ENCODE data around the gene ACKR2.

ACKR2 gene

DNA sequence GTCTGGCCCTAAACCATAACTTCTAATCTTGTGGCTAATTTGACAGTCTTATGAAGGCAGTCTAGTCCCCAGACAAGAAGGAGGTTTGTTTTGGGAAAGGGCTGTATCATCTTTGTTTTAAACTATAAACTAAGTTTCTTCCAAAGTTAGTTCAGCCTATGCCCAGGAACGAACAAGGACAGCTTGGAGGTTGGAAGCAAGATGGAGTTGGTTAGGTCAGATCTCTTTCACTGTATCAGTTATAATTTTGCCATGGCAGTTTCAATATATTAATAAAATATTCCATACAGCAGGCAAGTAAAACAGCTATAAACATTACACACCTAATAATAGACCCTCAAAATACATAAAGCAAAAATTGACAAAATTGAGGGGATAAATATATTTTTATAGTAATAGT, 83.6 kb downstream of the ACKR2 start:
- no peak for DNase-seq

DNA sequence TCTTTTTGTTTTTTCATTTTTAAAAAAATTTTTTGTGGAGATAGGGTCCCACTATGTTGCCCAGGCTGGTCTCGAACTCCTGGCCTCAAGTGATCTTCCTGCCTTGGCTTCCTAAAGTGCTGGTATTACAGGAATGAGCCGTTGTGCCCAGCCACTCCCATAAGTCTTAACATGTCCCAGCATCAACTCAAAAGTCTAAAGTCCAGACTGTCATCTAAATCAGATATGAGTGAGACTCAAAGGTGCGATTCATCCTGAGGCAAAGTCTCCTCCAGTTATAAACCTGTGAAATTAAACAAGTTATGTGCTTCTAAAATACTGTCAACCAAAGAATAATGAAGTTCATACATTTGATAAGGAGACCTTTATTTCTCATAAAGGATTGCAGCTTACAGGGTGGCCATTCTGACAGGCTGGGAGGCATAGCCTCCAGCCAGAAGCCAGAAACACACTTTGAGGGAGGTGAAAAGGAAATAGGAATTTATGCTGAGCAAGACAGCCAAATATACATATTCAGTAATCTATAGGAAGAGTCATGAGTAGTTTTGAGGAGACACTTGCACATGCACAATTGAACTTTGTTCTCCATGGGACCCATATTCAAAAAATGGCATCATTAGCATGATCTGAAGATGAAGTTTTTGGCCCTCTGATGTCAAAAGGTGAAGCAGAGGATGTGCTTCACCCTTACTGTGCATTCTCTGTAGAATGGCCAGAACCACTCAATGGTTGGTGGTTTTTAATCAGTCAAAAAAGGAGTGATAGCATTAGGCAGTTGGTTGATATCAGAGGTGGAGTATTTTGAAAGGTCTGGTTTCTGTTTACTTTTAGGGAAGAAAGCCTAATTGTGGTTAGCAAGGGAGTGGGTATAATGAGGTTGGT, 85.7 kb downstream of the ACKR2 start:
- DNase-seq: no peak

DNA sequence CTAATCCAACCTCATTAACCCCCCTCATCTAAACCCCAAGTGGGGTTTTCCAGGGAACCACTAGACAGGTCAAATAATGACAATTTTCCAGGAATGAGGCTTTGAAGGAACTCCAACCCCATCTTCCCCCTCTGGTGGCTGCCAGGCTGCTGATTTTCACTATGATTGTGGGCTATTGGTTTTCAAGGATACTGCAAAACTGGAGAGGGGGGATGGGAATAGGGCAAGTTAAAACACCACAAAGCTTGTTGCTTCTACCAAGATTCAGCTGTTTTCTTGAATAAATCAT, 86.3 kb downstream of the ACKR2 start:
- DNase-seq: no peak

DNA sequence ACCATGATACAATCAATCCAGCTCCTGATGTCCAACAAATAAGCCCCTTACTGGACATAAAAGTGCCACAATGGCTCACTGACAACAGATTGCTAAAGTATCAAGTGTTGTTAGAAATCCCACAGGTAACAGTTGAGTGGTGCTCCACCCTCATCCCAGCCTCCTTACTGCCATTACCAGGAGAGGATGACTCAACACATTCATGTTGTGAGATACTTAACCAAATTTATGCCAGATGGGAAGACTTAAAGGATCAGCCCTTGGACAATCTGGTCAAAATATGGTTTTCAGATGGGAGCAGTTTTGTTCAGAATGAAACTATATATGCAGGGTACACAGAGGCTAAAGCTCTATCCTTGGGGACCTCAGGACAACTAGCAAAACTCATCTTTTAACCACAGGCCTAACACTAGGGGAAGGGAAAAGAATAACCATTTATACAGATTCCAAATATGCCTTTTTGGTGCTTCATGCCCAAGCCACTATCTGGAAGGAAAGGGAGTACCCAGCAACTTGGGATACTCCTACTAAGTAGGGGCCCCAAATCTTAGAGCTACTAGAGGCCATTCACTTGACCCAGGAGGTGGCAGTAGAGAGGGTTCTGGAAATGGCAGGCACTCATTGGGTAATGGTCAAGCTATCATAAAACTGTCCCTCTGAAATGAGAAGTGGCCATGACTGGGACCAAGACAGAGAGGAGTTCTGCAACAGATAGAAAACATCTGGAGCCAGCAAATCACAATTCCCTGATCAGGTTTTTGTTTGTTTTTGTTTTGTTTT, 89.8 kb downstream of the ACKR2 start:
- DNase-seq: no peak

DNA sequence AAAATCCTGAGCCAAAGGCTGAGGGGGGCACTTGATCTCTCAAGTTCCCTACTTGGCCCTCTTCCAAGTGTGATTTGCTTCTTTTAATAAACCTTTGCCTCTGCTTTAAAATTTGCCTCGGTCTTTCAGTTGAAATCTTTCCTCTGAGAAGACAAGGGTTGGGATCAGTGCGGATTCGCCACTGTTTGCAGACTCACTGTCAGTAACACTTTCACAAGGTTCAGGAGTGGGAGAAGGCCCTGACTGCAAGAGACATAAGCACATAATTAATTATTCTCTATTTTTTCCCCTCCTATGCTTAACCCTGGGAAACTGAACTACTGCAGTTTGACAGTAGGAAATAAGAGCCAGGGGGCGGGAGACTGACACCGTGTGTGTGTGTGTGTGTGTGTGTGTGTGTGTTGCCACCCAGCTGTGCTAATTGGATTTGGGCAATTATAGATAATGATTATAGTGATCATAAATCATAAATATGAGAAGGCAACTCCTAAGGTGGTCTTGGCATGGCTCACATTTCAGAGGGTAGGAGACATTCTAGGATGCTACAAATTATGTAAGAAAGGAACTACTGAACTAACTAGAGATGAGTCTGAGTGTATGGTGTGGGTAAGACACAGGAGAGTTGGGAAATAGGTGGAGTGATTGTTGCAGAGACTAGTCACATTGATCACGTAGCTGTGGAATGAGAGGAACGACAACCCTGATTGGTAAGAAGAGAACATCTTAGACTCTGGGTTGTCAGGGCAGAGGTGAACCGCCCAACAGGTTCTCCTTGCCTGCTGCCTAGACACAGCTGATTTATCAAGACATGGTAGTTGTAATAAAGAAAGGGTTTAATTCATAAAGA, 91.2 kb downstream of the ACKR2 start:
- no peak for DNase-seq

DNA sequence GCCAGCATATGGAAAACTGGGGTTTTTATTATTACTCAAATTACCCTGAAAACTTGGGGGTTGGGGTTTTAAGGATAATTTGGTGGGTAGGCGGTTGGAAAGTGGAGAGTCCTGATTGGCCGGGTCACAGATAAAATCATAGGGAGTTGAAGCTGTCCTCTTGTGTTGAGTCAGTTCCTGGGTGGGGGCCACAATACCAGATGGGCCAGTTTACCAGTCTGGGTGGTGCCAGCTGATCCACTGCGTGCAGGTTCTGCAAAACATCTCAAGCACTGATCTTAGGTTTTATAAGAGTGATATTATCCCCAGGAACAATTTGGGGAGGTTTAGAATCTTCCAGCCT, 91.8 kb downstream of the ACKR2 start:
- DNase-seq: no peak

DNA sequence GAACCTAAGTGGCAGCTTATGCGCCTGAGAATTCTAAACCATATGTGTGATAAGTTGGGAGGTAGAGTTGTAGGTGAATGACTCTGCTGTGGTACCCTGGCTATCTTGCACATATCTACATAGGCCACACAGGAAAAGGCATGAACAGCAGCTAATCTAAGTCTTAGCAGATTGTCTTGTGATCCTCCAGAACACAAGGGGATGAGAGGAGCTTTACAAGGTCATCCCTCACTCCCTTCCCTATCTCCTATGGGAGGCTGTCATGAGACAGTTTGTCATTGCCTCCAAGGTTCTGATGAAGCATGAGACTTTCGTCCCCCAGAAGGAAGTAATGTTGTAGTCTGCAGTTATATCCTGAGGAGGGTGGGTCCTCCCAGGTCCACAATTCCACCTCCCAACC, 93.0 kb downstream of the ACKR2 start:
- DNase-seq: no peak

DNA sequence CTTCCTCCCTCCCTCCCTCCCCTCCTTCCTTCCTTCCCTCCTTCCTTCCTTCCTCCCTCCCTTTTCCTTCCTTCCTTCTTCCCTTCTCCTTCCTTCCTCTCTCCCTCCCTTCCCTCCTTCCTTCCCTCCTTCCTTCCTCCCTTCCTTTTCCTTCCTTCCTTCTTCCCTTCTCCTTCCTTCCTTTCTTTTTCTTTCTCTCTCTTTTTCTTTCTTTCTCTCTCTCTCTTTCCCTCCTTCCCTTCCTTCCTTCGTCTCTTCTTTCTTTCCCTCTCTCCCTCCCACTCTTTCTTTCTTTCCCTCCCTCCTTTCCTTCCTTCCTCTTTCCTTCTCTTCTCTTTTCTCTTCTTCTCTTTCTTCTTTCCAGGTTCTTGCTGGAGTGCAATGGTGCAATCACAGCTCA, 94.8 kb downstream of the ACKR2 start:
- DNase-seq: no peak

DNA sequence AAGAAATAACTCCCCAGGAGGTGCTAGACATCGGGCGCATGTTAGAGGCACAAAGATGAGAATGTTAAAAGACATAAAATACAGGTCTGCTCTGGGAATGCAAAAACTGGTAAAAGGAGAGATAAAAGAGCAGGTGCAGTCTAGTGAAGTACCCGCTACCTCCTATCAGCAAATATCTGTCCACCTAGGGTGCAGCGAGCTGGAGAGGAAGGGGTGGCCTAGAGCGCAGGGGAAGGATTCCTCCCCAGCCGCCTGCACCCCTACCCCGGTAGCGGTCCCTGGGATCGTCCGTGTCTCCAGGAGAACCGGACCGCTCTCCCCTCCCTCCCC, 96.5 kb downstream of the ACKR2 start:
- no peak for DNase-seq

DNA sequence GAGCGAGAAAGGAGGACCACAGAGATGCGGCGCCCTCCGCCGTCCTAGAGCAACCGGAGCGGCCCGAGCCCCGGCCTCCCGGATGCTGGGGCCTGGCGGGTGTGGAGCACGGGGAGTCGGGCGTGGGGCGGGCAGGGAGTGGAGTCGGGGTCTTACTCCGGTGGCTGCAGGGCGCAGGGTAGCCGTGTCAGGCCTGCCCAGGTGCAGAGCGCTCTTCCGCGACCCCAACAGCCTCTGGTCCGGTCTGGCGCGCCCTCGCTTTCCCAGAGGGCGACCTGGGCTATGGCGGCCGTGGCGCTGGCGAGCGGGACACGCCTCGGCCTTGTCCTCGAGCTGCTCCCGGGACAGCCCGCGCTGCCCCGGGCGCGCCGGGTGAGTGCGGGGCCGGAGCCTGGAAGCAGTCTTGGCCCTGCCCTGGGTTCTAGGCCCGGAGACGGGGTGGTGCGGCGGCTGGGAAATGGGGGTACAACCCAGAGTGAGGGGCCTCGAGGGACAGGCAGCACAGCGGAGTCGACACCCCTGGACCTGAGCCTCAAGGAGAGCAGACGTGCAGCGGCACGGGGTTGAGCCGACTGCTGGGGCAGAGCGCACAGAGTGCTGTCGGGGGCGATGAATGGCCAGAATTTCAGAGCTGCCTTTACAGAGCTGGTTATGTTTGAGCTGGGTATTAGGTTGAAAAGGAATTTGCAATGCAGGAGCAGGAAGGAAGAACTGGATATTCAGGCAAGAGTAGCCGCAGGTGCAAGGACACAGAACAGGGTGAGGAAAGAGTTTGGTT, 97.0 kb downstream of the ACKR2 start, which contains the start of gene ZNF662:
Gene ZNF662, plus strand, starts transcription at position 73 of the 778 bp plus-strand sequence. CDS start 1,973 bp downstream, outside the sequence.
- peak; percentile 51 for DNase-seq

DNA sequence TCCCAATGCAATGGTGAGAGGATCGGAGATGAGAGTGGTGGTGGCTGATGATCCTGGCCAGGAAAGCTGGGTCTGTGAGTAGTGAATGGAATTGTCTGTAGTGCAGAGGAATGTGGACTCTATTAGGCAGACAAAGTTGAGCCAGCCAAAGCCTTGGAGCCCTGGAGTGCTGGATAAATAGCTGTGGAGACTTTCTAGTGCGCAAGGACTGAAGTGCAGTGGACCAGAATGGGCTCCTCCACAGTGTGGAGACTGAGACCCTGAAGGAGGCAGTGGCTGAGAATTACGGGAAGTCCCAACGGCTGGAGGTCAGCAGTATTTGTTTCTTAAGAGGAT, 97.6 kb downstream of the ACKR2 start:
- DNase-seq: no peak

DNA sequence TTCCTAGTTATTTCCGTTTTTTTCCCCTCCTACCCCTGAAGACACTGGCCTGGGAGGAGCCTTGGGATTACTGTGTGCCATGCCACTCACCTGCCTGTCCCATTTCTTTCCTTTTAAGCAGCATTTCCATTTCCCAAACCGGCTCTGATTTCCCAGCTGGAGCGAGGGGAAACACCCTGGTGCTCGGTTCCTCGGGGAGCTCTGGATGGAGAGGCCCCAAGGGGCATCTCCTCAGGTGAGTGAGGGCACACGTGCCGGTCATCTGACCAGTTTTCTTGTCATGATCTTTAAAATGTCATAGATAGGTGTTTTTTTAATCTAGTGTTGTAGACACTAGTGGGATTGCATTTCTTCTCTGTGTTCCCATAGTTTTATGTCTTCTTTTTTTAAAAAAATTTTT, 99.4 kb downstream of the ACKR2 start:
- no peak for DNase-seq

DNA sequence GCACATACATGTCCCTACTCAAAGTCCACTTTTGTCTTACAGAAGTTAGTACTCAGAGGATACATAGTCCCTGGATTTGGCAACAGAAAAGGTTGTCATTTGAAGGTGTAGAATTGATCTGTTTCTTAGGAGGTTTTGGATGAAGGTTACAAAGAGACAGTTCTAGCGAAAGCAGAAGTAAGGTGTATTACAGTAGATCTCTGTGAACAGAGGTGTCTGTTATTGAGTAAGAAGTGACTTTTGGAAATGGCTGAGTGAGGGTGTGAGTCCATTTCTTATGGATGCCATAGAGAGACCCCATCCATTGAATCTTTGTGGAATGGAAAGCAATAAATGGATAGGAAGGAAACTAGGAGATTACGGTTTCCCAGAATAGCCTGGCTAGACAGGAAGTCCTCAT, 102.3 kb downstream of the ACKR2 start:
- no peak for DNase-seq

DNA sequence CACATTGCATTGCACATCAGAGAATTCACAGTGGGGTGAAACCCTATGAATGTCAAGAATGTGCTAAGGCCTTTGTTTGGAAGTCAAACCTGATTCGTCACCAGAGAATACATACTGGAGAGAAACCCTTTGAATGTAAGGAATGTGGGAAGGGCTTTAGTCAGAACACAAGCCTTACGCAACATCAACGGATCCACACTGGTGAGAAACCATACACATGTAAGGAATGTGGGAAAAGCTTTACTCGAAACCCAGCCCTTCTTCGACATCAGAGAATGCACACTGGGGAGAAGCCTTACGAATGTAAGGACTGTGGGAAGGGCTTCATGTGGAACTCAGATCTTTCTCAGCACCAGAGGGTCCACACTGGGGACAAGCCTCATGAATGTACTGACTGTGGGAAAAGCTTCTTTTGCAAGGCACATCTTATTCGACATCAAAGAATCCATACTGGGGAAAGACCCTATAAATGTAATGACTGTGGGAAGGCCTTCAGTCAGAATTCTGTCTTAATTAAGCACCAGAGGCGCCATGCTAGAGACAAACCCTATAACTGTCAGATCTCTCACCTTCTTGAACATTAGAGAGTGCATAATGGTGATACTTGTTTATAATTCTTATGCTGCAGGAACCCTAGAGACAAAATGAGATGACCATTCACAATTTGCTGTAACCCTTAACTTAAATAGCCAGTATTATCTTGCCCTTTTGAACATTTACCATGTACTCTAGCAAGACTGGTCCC, 105.7 kb downstream of the ACKR2 start:
- no peak for DNase-seq
